Left ventricle myocardium superior (tissue), 1 donor: Measurements from ENCODE around the gene UGT1A7. TPM values are rescaled to one million over a fixed set of nuclear protein-coding genes. Genes with fewer than 3 reads are reported as not detected.

ENCODE experiments used
- ATAC-seq: fragments of 200-7000 bp; cut with Tn5 transposase; one replicate; pipeline ENCODE4 v1.9.1; 2020; ENCODE audit warnings: mild to moderate bottlenecking, moderate library complexity
- DNase-seq: peaks from one replicate; pipeline ENCODE4 v3.0.0-alpha.2; 2020
- intact Hi-C: fragments of 100-400 bp; cut with micrococcal nuclease; formaldehyde crosslinking; loops from one replicate; pipeline ENCODE4 v1.11.0; 2022
- total RNA-seq: library from RNA; stranded (reverse); fragmentation: NEBNext Ultra II Directional; extraction: Animal tissue kit (Norgen Biotek cat#: 25700); gene quantifications from one replicate; pipeline ENCODE4 v1.2.1, GENCODE V29; 2021
- donor health status: DM: no; HTN: yes; CAD: no; lungs with severe emphysema.

UGT1A7 gene
- total RNA-seq, 1 donor from 2014 or later = not detected

GRCh38 chr2:233789554-233789953, 107.9 kb downstream of the UGT1A7 start:
- DNase-seq = no peak
- no peak for ATAC-seq
- intact Hi-C loops = no loop called here

GRCh38 chr2:233791151-233791882, 109.6 kb downstream of the UGT1A7 start:
- intact Hi-C loops = no loop called here

GRCh38 chr2:233791883-233792329, 110.2 kb downstream of the UGT1A7 start:
- intact Hi-C loops = no loop called here
- ATAC-seq (no peak), DNase-seq (no peak)

More at GRCh38 chr2:233791151-233791882, 109.6 kb downstream of the UGT1A7 start:
- DNase-seq = no peak
- no peak for ATAC-seq

GRCh38 chr2:233792720-233793119, 111.0 kb downstream of the UGT1A7 start:
- DNase-seq (no peak), ATAC-seq (no peak)
- intact Hi-C loops = no loop called here

GRCh38 chr2:233793465-233794127, 111.9 kb downstream of the UGT1A7 start:
- ATAC-seq (no peak), DNase-seq (no peak)
- intact Hi-C loops = no loop called here

GRCh38 chr2:233794128-233794658, 112.5 kb downstream of the UGT1A7 start:
- ATAC-seq (no peak), DNase-seq (no peak)
- intact Hi-C loops = no loop called here

- intact Hi-C loops = no loop called here
- DNase-seq = no peak
- no peak for ATAC-seq
These were observed 114.1 kb downstream of the UGT1A7 start for GRCh38 chr2:233795735-233796171.

GRCh38 chr2:233796254-233796653, 114.6 kb downstream of the UGT1A7 start:
- ATAC-seq = no peak
- intact Hi-C loops = no loop called here
- DNase-seq = no peak

- DNase-seq (no peak), ATAC-seq (no peak)
- intact Hi-C loops = no loop called here
These were observed 116.8 kb downstream of the UGT1A7 start for GRCh38 chr2:233798335-233799086.

GRCh38 chr2:233799087-233799665, 117.5 kb downstream of the UGT1A7 start:
- intact Hi-C loops = no loop called here
- no peak for DNase-seq
- ATAC-seq = no peak

- ATAC-seq = no peak
- no peak for DNase-seq
- intact Hi-C loops = no loop called here
These were observed 118.0 kb downstream of the UGT1A7 start for GRCh38 chr2:233799716-233800115.

GRCh38 chr2:233800208-233800607, 118.5 kb downstream of the UGT1A7 start:
- ATAC-seq = no peak
- DNase-seq = no peak
- intact Hi-C loops = no loop called here

- ATAC-seq = no peak
- intact Hi-C loops = no loop called here
- DNase-seq = no peak
These were observed 119.8 kb downstream of the UGT1A7 start for GRCh38 chr2:233801357-233802131.

GRCh38 chr2:233802132-233802815, 120.6 kb downstream of the UGT1A7 start:
- intact Hi-C loops = no loop called here
- DNase-seq = no peak
- no peak for ATAC-seq

GRCh38 chr2:233803292-233803911, 121.7 kb downstream of the UGT1A7 start:
- ATAC-seq (no peak), DNase-seq (no peak)
- intact Hi-C loops = no loop called here

GRCh38 chr2:233803994-233804393, 122.3 kb downstream of the UGT1A7 start:
- intact Hi-C loops = no loop called here
- ATAC-seq (no peak), DNase-seq (no peak)

- intact Hi-C loops = no loop called here
- no peak for ATAC-seq
- no peak for DNase-seq
These were observed 125.6 kb downstream of the UGT1A7 start for GRCh38 chr2:233807215-233807865.
